SK-N-MC (cell line): Measurements from ENCODE around the gene VAMP2.

Source experiments
- EZH2 ChIP-seq: fragments of 200-600 bp; sonication (generic); IDR thresholded peaks from one replicate; pipeline ENCODE4 v1.6.1; 2017; ENCODE audit warnings: antibody characterized with exemption
- FOXP2 ChIP-seq: optimal IDR thresholded peaks from 2 replicates; pipeline ENCODE3; 2011; ENCODE audit warnings: mild to moderate bottlenecking, moderate library complexity; ENCODE audit not compliant: insufficient read depth; ENCODE audit errors: extremely low read length, control extremely low read depth
- POLR2AphosphoS5 ChIP-seq: IDR thresholded peaks from 2 replicates; pipeline ENCODE4 v1.6.1; 2012; ENCODE audit warnings: mild to moderate bottlenecking, low read depth, low read length, borderline replicate concordance

DNA sequence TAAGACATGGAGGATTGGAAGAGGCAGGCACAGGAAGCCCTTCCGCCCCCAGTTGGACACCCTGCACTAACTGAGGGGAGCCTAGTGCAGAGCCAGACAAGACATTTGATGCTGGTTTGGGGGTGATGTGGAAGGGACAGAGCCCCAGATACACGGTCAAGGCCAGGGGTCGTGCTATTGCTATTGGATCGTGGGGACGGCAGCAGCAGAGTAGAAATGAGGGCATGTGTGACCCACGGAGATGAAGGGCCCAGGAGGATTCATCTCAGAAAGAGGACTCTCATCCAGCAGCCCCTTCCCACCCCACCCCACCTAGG is 2.0 kb upstream of the VAMP2 start:
- TF ChIP-seq EZH2 = no peak
- TF ChIP-seq POLR2AphosphoS5 = no peak
- no peak for TF ChIP-seq FOXP2
